ENCODE data around the gene GET4.

GET4 gene

GRCh38 chr7:901388-902154 lies 25.2 kb downstream of the GET4 start:
- DNase-seq: peak; percentile 45

GRCh38 chr7:902996-903395 lies 26.6 kb downstream of the GET4 start:
- DNase-seq: no peak

- DNase-seq: no peak
Measured at GRCh38 chr7:903921-904755, 27.8 kb downstream of the GET4 start.

GRCh38 chr7:904847-905246 lies 28.5 kb downstream of the GET4 start:
- no peak for DNase-seq

DNA sequence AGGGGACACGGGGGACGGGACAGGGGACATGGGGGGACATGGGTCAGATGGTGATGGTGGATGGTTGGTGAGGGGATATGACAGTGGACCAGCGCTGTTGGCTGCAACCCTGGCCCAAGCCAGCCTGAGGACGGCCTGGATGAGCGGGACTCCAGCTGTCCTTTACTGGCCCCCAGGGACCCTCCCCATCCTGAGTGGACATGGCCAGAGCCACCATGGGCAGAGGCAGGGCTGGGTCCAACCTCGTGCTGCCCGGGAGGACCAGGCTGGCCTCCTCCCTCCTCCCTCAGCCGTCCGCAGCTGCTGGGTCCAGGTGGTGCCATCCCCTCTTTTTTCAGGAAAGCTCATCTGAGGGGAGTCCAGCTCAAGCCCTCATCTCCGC lies 30.4 kb downstream of the GET4 start:
- no peak for DNase-seq

DNA sequence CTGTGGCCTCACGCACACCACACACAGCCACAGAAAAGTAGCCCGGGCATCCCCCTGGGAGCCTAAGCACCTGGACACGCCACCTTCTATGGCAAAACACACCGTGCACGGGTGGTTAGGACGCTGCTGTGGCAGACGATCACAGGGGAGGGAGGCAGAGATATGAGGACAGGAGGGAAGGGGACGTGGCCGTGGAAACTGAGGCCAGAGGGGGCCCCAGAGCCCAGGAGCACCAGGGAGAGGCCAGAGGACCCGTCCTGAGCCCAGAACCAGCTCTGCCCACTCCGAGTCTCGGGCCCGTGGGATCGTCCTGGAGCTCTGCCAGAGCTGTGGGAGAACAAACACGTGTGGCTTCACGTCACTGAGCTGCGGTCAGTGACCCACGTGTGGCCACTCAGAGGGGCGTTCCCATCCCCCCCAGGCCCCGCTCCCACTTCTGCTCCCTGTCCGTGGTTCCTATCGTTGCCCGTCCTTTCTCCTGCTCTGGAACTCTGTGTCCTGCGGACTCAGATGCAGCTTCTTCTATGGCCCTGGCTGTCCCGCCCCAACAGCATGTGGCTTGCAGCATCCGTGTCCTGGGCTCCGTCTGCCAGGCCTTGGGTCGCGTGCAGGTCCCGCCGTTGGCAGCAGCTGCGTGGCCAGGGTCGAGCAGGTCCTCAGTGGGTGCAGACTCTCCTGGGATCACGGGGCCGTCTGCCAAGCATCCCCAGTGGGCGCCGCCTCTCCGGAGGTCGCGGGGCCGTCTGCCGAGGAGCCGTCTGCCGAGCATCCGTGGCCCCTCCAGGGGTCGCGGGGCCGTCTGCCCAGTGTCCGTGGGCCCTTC lies 31.0 kb downstream of the GET4 start:
- no peak for DNase-seq

GRCh38 chr7:908159-908581 lies 31.8 kb downstream of the GET4 start:
- DNase-seq: no peak

- peak; percentile 76 for DNase-seq
Measured at GRCh38 chr7:908591-909357, 32.4 kb downstream of the GET4 start.

DNA sequence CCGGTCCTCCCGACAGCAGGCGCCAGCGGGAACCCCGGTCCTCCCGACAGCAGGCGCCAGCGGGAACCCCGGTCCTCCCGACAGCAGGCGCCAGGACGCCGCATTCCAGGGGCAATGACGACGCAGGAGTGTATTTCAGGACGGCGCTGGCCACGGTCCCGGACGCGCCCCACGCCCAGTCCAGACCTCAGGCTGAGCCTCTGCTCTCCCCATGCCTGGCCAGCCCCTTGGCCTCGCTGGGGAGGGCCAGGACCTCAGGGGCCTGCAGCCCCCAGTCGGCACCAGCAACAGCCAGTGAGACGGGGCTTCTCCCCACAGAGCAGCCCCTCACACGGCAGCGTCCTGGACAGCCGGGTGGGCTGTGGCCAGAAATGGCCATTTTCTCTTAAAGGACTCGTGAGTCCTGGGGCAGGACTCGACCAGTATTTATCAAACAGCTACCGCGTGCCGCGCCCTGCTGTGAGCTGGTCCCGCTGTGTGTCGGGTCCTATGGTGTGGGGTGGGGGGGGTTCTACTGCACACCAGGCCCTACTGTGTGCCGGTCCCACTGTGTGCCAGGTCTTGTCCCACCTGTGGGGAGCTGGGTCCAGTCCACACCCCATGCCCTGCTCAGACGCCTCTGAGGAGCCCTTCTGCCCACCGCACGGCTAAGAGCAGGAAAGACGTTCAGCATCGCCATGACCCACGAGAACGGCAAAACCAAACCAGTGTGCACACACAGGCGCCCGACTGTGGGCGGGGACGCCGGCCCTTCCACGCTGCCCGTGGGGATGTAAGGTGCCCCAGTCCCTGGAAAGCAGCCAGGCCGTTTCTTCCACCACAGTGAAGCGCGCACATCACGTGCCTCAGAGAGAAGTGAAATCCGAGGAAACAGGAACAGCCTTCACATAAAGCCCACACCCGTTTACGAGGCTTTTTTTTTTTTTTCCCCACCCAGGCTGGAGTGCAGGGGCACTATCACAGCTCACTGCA lies 33.3 kb downstream of the GET4 start:
- DNase-seq: no peak

- no peak for DNase-seq
Measured at GRCh38 chr7:910441-910861, 34.1 kb downstream of the GET4 start.

- DNase-seq: no peak
Measured at GRCh38 chr7:910931-911431, 34.6 kb downstream of the GET4 start.

DNA sequence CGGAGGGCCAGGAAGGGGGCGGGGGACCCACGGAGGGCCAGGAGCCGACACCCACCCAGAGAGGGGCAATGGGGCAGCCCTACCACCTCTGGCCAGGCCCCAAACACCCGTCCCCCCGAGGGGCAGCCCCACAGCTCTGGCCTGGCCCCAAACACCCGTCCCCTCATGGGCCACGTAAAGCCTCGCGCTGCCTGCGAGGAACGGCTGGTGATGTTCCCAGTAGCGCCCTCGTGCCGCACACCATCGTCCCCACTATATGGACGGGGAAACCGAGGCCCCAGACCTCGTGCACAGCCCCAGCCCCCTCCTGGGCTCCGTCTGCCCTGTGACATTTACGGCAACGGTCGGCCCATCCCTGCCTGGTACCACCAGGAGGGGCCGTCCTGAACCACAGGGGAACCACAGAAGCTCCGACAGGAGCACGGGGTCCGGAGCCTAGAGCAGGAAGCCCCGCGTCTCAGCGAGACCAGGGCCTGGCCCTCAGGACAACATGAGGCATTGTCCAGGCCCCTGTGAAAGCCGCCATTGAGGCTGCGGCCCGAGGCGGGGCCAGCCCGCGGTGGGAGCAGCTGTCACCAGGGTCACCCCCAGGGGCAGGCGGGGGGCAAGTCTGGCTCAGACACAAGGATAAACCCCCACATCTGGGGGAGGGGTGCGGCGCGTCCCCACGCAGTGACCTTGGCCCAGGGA lies 35.6 kb downstream of the GET4 start:
- no peak for DNase-seq

DNA sequence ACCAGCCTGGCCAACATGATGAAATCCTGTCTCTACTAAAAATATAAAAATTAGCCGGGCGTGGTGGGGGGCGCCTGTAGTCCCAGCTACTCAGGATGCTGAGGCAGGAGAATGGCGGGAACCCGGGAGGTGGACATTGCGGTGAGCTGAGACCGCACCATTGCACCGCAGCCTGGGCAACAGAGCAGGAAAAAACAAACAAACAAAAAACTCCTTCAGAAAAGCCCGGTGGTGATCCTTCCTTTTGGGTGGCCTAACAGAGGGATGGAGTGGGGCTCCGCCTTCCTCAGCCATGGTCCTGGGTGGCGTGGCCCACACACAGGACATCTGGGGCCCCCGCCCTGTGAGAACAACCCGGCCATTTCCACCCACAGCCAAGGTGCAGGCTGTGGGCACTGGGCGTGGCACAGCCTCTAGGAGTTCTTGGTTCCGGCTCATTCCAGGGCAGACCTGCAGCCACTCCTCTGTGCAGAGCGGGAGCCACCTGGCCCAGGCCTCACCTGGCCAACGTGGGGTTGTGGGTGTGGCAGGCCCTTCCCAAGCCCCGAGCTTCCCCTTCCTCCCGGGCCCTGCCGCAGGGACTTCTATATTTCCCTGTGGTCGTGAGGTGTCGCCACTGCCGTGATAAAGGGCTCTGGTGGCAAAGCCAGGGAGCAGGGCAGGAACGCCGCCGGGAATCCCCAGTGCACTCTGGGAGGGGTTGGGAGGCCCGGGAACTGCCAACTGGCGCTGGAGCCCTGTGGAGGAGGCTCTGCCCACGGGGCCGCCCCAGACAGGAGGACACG lies 37.6 kb downstream of the GET4 start:
- DNase-seq: no peak

GRCh38 chr7:914521-915194 lies 38.3 kb downstream of the GET4 start:
- DNase-seq: no peak

- no peak for DNase-seq
Measured at GRCh38 chr7:915291-916218, 39.2 kb downstream of the GET4 start.

DNA sequence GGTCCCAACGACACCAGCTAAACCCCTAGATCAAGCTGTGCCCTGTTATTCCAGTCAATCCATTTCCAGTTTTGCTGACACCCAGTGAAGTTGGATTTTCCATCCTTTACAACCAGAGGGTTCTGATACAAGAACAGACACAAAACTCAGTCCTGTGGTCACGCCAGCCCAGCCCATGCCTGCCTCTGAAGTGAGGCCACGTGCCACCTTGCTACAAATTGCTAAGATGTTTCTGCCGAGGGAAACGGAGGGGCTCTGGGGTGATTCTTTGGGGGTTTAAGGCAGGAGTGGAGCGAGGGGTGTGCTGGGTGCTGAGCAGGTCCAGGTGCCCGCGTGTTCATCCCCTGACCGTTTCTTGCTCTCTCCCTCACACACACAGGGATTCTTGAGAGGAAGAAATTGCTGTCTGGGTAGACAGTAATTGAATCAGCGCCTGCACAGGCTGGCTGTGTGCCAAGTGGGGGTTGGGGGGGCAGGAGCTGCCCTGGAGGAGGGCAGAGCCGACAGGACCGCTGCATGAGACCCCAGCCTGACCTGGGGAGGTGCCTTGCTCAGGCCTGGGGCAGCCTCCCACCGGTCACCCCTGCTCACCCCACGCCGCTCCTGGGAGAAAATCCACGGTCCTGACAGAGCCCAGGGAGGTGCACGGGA lies 40.1 kb downstream of the GET4 start:
- DNase-seq: no peak

All from stimulated activated CD4-positive, alpha-beta T cell treated with anti-CD3 and anti-CD28 coated beads, Interleukin-4, amount 100 ng/mL, for 24 hours (primary cell).